DND-41 (cell line): ENCODE data around the gene ARAP1.

Source experiments
- ATAC-seq: fragments of 200-7000 bp; cut with Tn5 transposase; 3 replicates; pipeline ENCODE4 v1.9.1; 2021; ENCODE audit warnings: low read depth; ENCODE audit not compliant: insufficient read depth
- DNase-seq: peaks from one replicate; pipeline ENCODE4 v3.0.0-alpha.2; 2020
- H2AFZ ChIP-seq: 2 replicates; pipeline ENCODE4 v1.6.0; 2012; ENCODE audit warnings: low read depth, low read length
- H3K27ac ChIP-seq: 2 replicates; pipeline ENCODE4 v1.5.1; 2012; ENCODE audit warnings: low read length, inconsistent platforms
- H3K27me3 ChIP-seq: fragments of 200-600 bp; sonication (generic); 2 replicates; pipeline ENCODE4 v1.6.0; 2012; ENCODE audit warnings: low read length, mild to moderate bottlenecking, inconsistent platforms; ENCODE audit not compliant: insufficient read depth, poor library complexity
- H3K36me3 ChIP-seq: 2 replicates; pipeline ENCODE4 v1.5.1; 2012; ENCODE audit warnings: low read length, inconsistent platforms; ENCODE audit not compliant: insufficient read depth
- H3K4me1 ChIP-seq: 2 replicates; pipeline ENCODE4 v1.5.1; 2012; ENCODE audit warnings: mild to moderate bottlenecking, low read length; ENCODE audit not compliant: insufficient read depth
- H3K4me2 ChIP-seq: 2 replicates; pipeline ENCODE4 v1.6.0; 2012; ENCODE audit warnings: mild to moderate bottlenecking, moderate library complexity, low read length, inconsistent platforms; ENCODE audit not compliant: insufficient read depth
- H3K4me3 ChIP-seq, 2 experiments: fragments of 200-600 bp in 1 of 2; shearing (Covaris generic) in 1 of 2; 2 replicates each; pipeline ENCODE4 v1.5.1; 2012 to 2016; ENCODE audit warnings: inconsistent platforms in 2 of 2, low read length in 2 of 2, mild to moderate bottlenecking in 2 of 2, low read depth in 1 of 2, moderate library complexity in 1 of 2
- H3K79me2 ChIP-seq: 2 replicates; pipeline ENCODE4 v1.6.0; 2012; ENCODE audit warnings: low read length, inconsistent platforms; ENCODE audit not compliant: insufficient read depth
- H3K9ac ChIP-seq: 2 replicates; pipeline ENCODE4 v1.6.0; 2012; ENCODE audit warnings: low read depth, mild to moderate bottlenecking, inconsistent platforms, low read length, moderate library complexity
- H3K9me3 ChIP-seq: 2 replicates; pipeline ENCODE4 v1.5.1; 2012; ENCODE audit warnings: low read length, moderate library complexity, mild to moderate bottlenecking, inconsistent platforms; ENCODE audit not compliant: insufficient read depth, severe bottlenecking
- H4K20me1 ChIP-seq: 2 replicates; pipeline ENCODE4 v1.6.0; 2012; ENCODE audit warnings: low read length; ENCODE audit not compliant: insufficient read depth
- CTCF ChIP-seq: IDR thresholded peaks from 2 replicates; pipeline ENCODE4 v1.5.1; 2012; ENCODE audit warnings: borderline replicate concordance, low read length, moderate library complexity, mild to moderate bottlenecking; ENCODE audit not compliant: poor library complexity, severe bottlenecking; ENCODE audit errors: extremely low read depth
- EZH2 ChIP-seq: IDR thresholded peaks from 3 replicates; pipeline ENCODE4 v1.6.1; 2012; ENCODE audit warnings: borderline replicate concordance, low read depth, mild to moderate bottlenecking, moderate library complexity, low read length, inconsistent platforms; ENCODE audit not compliant: severe bottlenecking

ARAP1 gene

DNA sequence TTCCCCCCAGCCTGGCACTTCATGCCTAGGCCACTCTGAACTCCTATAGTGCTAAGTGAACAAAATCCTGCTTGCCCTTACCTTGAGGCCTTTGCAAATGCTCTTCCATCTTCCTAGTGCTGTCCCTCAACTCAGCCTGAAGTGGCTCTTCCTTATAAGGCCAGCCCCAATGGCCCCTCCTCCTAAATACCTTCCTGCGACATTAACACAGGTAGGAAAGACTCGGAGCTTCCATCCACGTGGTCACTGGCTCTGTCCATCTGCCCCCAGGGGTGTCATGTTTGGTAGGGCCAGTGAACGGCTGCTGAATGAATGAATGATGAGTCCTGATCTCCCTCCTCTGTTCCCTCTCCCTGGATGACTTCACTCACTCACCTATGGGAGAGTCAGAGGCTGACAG lies 82.2 kb downstream of the ARAP1 start:
- Histone ChIP-seq H2AFZ (no peak overlapping the region), H3K9ac (no peak overlapping the region), H3K27ac (no peak overlapping the region), H3K36me3 (no peaks in the 10 kb centered on the region), H3K4me3 (no peak overlapping the region), H4K20me1 (peaks cover 9% of the 10 kb centered on the region), H3K79me2 (no peaks in the 10 kb centered on the region), H3K27me3 (peaks cover 23% of the 10 kb centered on the region), H3K9me3 (peaks cover 8% of the 10 kb centered on the region), H3K4me2 (no peak overlapping the region), H3K4me1 (no peaks in the 10 kb centered on the region)
- no peak for ATAC-seq
- no peak for TF ChIP-seq EZH2
- no peak for TF ChIP-seq CTCF
- DNase-seq = no peak

- Histone ChIP-seq H3K36me3 (no peaks in the 10 kb centered on the region), H4K20me1 (peaks cover 6% of the 10 kb centered on the region; the same call in 1 of the 2 replicates), H3K79me2 (no peaks in the 10 kb centered on the region), H2AFZ (no peak overlapping the region), H3K4me1 (no peaks in the 10 kb centered on the region), H3K27ac (no peak overlapping the region), H3K4me3 (no peak overlapping the region), H3K9me3 (peaks cover 8% of the 10 kb centered on the region), H3K9ac (no peak overlapping the region), H3K27me3 (peaks cover 23% of the 10 kb centered on the region), H3K4me2 (no peak overlapping the region)
- ATAC-seq (no peak), DNase-seq (no peak)
- TF ChIP-seq CTCF (no peak), EZH2 (no peak)
These were observed 82.7 kb downstream of the ARAP1 start for GRCh38 chr11:72669527-72669926.

GRCh38 chr11:72668629-72669347 lies 83.4 kb downstream of the ARAP1 start:
- no peak overlapping the region for H3K9ac ChIP-seq
- H3K4me2 ChIP-seq = no peak overlapping the region
- no peaks in the 10 kb centered on the region for H3K79me2 ChIP-seq
- H3K27ac ChIP-seq = no peak overlapping the region
- TF ChIP-seq EZH2 (no peak), CTCF (no peak)
- no peaks in the 10 kb centered on the region for H3K36me3 ChIP-seq
- ATAC-seq = peak; percentile 66; the same call in 2 of the 3 replicates
- H3K4me3 ChIP-seq = no peak overlapping the region
- no peaks in the 10 kb centered on the region for H3K4me1 ChIP-seq
- H2AFZ ChIP-seq = no peak overlapping the region
- peaks cover 6% of the 10 kb centered on the region; the same call in 1 of the 2 replicates for H4K20me1 ChIP-seq
- peak; percentile 22 for DNase-seq
- peaks cover 24% of the 10 kb centered on the region for H3K27me3 ChIP-seq
- H3K9me3 ChIP-seq = peaks cover 8% of the 10 kb centered on the region
